Measurements from ENCODE around the gene HS3ST3B1. TPM values are rescaled to one million over a fixed set of nuclear protein-coding genes. Genes with fewer than 3 reads are reported as not detected.

Gene HS3ST3B1
- total RNA-seq, 1 donor, result 10.4 TPM

DNA sequence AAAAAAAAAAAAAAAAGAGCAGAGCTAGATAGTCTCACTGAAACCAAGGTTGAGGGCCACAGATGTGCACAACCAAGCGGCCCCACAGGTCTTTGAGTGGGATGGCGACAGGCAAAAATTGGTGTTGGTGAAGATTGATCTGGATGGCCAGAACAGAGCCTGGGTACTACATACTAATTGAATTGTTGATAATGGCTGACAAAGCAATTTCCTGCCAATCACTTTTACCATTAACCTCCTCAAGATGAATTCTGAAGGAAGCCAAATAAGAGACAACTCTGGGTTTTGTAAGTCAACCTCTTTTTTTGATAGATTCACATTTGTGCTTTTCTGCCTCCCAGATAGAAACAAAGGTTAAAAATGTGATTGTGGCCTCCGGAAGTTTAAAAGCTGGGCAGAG is 19.4 kb upstream of the HS3ST3B1 start:
- no peak for DNase-seq (ENCODE audit: low read depth)
- no peak for TF ChIP-seq CTCF (IDR thresholded peaks at IDR 0.05; ENCODE audit: insufficient read depth, low read depth, low read length)
- no peak overlapping the region for H3K4me3 ChIP-seq (ENCODE audit: low read depth, low read length)

DNA sequence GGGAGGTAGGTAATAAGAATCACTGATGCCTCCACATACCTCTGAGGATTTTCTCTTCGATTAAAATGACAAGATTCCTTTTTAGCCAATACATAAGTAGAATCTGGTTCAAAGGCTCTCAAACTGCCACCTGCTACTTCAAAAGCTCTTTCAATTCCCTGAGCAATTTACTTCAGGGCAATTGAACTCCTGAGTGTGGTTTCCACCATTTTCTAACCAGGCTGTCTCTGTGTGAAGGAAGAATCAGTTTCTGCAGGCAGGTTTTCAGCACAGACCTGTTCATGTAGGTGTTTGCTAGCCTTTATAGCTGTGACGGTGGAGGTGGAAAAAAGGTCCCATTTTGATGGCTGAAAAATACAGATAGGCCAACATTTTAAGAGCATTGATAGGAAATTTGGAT is 18.2 kb upstream of the HS3ST3B1 start:
- DNase-seq (ENCODE audit: low read depth), result no peak
- no peak for TF ChIP-seq CTCF (IDR thresholded peaks at IDR 0.05; ENCODE audit: insufficient read depth, low read depth, low read length)
- no peak overlapping the region for H3K4me3 ChIP-seq (ENCODE audit: low read depth, low read length)

- TF ChIP-seq CTCF (IDR thresholded peaks at IDR 0.05; ENCODE audit: insufficient read depth, low read depth, low read length), result no peak
- no peak for DNase-seq (ENCODE audit: low read depth)
- no peak overlapping the region for H3K4me3 ChIP-seq (ENCODE audit: low read depth, low read length)
These were observed 11.7 kb upstream of the HS3ST3B1 start for GRCh38 chr17:14289162-14289561.

DNA sequence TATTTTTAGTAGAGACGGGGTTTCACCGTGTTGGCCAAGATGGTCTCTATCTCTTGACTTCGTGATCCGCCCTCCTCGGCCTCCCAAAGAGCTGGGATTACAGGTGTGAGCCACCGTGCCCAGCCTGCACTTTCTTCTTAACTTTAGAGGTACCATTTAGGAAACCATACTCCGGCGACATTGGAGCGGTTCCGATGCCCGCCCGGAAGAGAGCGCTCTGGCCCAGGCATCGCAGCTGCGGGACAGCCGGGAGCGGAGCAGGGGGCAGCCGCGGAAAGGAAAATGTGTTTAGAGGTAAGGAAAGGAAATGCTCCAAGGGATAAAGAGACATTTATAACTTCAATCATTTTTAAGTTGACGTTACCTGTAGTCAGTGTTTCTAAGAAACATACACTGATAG is 6.0 kb upstream of the HS3ST3B1 start:
- DNase-seq (ENCODE audit: low read depth), result no peak
- no peak overlapping the region for H3K4me3 ChIP-seq (ENCODE audit: low read depth, low read length)
- TF ChIP-seq CTCF (IDR thresholded peaks at IDR 0.05; ENCODE audit: insufficient read depth, low read depth, low read length), result no peak

DNA sequence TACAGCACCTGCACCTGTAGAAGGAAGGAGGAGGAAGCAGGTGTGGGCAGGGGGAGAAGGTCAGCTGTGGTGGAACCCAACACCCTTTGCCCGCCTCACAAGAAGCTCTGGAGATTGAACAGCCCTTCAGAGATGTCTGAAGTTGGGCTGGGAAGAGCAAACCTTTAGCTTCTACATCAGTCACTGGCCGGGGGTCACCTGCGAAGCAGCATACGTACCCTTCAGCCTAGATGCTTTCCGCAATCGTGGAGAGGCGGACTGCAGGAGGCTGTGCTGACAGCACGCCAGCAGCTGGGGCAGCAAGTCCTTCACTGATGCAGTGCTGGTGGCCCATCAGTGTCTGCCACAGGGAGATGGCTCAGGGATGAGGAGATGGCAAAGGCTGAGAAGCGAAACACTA is 5.2 kb upstream of the HS3ST3B1 start:
- no peak for TF ChIP-seq CTCF (IDR thresholded peaks at IDR 0.05; ENCODE audit: insufficient read depth, low read depth, low read length)
- no peak overlapping the region for H3K4me3 ChIP-seq (ENCODE audit: low read depth, low read length)
- DNase-seq (ENCODE audit: low read depth), result no peak

- DNase-seq (ENCODE audit: low read depth), result no peak
- H3K4me3 ChIP-seq (ENCODE audit: low read depth, low read length), result no peak overlapping the region
- TF ChIP-seq CTCF (IDR thresholded peaks at IDR 0.05; ENCODE audit: insufficient read depth, low read depth, low read length), result no peak
These were observed 4.5 kb upstream of the HS3ST3B1 start for GRCh38 chr17:14296166-14296910.
